ENCODE data around the gene CEP126.

The CEP126 gene, protein sequence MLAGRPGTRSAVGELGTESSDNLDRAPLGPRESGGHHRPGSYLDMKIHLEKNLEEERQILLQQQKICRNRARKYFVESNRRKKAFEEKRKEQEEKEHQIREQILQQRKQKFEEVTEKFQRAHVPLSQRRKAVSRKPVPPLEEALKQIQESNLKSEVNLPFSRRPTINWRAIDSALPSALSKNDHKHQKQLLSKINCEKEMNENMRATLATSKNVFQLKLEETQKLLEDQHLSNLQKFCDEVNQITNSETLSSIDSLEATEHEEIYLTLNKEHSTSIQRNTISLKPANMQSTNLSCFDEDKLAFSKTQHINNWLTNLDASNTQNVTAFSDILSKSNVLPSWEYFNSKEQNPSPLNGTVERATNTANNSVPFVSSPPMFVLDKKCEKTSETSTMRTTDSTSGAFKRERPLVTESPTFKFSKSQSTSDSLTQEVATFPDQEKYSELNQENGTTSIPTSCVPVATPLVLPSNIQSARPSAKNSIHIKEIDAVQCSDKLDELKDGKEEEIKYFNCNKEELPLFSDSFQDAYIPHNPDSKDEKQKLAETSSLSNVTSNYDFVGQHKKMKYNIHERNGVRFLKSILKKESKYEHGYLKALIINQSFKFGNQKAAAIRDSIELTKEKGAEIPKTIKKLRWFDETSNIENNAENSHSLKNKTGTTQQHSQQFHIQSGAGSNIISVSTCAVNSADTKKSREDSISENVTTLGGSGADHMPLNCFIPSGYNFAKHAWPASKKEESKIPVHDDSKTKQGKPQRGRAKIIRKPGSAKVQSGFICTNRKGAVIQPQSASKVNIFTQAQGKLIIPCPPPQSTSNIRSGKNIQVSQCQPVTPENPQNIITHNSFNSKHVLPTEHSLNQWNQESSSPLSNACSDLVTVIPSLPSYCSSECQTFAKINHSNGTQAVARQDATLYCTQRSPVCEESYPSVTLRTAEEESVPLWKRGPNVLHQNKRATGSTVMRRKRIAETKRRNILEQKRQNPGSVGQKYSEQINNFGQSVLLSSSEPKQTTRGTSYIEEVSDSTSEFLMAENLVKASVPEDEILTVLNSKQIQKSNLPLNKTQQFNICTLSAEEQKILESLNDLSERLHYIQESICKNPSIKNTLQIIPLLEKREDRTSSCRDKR

DNA sequence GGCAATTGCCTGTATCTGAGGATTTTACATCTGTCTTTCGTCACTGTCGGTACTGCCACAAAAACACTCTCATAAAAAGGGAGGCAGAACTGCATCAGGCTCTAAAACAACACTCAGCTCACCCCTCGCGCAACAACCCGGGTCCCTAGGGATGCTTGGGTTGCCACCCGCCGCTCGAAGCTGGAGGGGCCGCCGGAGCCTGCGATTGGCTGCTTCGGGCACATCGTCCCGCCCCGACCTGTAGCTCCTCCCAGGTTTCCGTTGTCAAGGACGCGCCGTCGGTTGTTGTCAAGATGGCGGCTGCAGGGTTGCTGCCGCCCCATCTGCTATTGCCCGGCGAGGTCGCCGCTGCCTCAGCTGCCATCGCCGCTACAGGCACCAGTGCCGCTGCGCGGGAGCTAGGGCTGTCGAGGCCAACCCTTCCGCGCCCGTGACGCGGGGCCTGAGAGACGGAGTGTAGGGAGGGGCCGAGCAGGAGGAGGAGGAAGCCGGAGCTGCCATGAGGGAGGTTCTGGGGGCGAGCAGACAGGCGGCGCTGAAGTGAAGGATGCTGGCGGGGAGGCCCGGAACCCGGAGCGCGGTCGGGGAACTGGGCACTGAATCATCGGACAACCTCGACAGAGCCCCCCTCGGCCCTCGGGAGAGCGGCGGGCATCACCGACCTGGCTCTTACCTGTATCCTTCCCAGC lies at the start of gene CEP126:
CEP126 (plus strand) TSS at position 273 of the 689 bp plus-strand sequence; CDS start at position 548, 275 bp downstream.
- Histone ChIP-seq H3K36me3 (ENCODE audit: control insufficient read depth in 1 of 2, insufficient read depth in 2 of 2, low read length in 2 of 2) (peaks cover 0 to 7% of the 10 kb centered on the region in 2 donors), H3K4me3 (ENCODE audit: low read depth in 1 of 2, low read length in 2 of 2) (peak within 1 kb of the TSS; percentile 83 to 84), H3K9me3 (ENCODE audit: control insufficient read depth in 1 of 2, low read length in 2 of 2) (no peaks in the 10 kb centered on the region)

DNA sequence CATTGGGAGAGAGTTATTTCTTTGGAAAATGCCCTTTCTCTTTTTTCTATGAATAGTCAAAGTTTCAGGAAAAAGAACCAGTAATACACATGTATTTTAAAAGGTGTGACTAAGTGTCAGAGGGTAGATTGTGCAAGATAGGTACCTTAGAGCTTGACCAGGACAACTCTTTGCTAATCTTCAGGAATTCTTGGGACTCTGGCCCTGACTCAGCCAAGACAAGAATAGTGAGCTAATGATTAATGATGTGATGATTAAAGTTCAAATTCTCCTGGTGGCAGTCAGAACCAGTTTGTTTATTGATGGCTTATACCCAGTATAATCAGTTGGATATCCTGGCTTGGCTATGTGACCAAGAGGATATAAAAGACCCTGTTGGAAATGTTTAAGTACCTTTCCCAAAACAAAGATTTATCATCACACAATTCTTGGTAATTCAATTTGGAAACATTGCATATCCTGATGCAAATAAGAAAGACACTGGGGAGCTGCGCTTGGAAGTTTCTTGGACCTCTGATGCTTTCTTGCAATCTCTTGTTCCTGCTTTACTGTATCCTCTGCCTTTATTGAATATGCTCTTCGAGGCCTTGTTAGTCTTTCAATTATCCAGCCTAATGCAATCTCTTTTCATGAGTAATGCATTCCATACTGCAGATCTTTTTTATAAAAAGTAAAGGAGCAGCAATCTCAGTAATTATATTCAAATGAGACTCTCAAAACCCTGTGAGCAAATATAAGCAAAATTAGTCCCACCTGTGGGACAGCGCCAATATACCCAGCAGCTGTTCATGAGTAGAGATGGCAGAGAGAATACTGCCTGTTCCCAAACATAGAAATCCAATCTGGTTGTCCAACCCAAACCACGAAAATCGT lies 48.0 kb upstream of the CEP126 start:
- H3K36me3 ChIP-seq (ENCODE audit: control insufficient read depth in 1 of 2, insufficient read depth in 2 of 2, low read length in 2 of 2): no peaks in the 10 kb centered on the region
- H3K27me3 ChIP-seq (ENCODE audit: low read depth, low read length): no peaks in the 10 kb centered on the region
- no peaks in the 10 kb centered on the region for H3K9me3 ChIP-seq (ENCODE audit: control insufficient read depth in 1 of 2, low read length in 2 of 2)
- no peak overlapping the region for H3K27ac ChIP-seq (ENCODE audit: low read length)
- H3K4me3 ChIP-seq (ENCODE audit: low read depth in 1 of 2, low read length in 2 of 2): no peak overlapping the region
- no peaks in the 10 kb centered on the region for H3K4me1 ChIP-seq (ENCODE audit: control insufficient read depth in 1 of 2, insufficient read depth in 2 of 2, low read length in 2 of 2)

More for the DNA sequence above, at the start of gene CEP126:
- H3K27me3 ChIP-seq (ENCODE audit: low read depth, low read length): no peaks in the 10 kb centered on the region
- peak within 1 kb of the TSS; percentile 93 for H3K27ac ChIP-seq (ENCODE audit: low read length)
- H3K4me1 ChIP-seq (ENCODE audit: control insufficient read depth in 1 of 2, insufficient read depth in 2 of 2, low read length in 2 of 2): peaks cover 4 to 20% of the 10 kb centered on the region in 2 donors

DNA sequence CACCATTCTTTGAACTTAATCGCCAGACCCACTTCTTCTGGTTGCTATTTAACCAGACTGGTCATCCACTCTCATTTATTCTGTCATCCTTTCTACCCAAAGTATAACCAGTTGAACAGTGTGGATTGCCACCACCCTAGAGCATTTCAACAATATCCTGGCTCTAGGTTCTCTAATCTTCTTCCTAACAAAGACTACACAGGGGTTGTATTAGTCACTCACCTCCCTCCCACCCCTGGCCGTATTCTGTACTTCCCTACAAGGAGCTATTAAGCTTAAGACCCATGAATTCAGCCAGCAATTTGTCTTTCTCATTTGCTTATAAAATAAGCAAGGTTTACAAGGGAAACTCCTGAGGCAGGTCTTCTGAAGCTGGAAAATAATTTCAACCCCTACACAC lies 46.9 kb upstream of the CEP126 start:
- Histone ChIP-seq H3K9me3 (ENCODE audit: control insufficient read depth in 1 of 2, low read length in 2 of 2) (no peaks in the 10 kb centered on the region), H3K27ac (ENCODE audit: low read length) (no peak overlapping the region), H3K4me3 (ENCODE audit: low read depth in 1 of 2, low read length in 2 of 2) (no peak overlapping the region), H3K36me3 (ENCODE audit: control insufficient read depth in 1 of 2, insufficient read depth in 2 of 2, low read length in 2 of 2) (no peaks in the 10 kb centered on the region), H3K4me1 (ENCODE audit: control insufficient read depth in 1 of 2, insufficient read depth in 2 of 2, low read length in 2 of 2) (no peaks in the 10 kb centered on the region), H3K27me3 (ENCODE audit: low read depth, low read length) (no peaks in the 10 kb centered on the region)

DNA sequence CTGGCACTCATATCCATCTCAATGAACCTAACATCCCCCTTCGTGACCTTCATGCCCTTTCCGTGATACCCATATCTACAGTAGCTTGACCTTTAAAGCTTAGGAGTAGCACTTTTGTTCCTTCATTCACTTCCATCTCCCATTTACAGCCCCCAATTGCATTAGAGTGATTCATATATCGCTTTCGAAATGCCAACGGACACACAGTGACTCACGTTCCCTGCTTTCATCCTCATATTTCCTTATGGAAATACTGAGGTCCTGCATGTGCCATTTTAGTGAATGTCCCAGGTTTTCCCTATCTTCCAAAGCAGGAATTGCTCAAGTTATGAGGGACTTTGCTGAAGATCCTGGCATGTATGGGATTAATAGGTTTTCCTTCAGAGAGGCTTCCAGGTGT lies 44.3 kb upstream of the CEP126 start:
- no peaks in the 10 kb centered on the region for H3K4me1 ChIP-seq (ENCODE audit: control insufficient read depth in 1 of 2, insufficient read depth in 2 of 2, low read length in 2 of 2)
- H3K27ac ChIP-seq (ENCODE audit: low read length): no peak overlapping the region
- no peaks in the 10 kb centered on the region for H3K36me3 ChIP-seq (ENCODE audit: control insufficient read depth in 1 of 2, insufficient read depth in 2 of 2, low read length in 2 of 2)
- H3K9me3 ChIP-seq (ENCODE audit: control insufficient read depth in 1 of 2, low read length in 2 of 2): no peaks in the 10 kb centered on the region
- H3K27me3 ChIP-seq (ENCODE audit: low read depth, low read length): no peaks in the 10 kb centered on the region
- H3K4me3 ChIP-seq (ENCODE audit: low read depth in 1 of 2, low read length in 2 of 2): no peak overlapping the region

DNA sequence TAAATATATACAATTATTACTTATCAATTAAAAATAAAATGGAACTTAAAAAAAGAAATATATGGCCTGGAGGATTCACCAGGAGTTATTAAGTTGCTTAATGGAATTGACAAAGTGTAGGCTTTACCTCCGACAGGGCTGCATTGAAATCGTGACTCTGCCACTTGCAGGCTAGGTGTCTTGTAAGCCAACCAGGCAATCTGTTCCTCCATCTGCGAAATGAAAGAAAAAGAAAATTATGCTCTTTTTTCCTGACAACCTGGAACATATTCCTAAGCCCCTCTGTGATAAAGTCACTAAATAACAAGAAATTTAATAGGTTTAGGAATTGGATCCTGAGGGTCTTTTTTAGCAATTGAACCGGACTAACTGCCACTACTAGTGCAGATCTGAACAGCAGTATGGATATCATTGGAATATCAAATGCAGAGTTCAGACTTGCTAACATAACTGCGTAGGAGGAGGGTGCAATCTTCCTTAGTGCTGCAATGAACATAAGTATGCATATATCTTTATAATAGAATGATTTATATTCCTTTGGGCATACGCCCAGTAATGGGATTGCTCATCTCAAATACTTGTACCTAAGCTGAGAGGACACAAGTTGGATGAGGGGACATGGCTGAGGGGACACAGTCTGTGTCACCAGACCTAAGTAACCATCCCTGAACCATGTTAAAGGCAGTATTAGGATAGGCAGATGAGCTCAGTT lies 42.5 kb upstream of the CEP126 start:
- Histone ChIP-seq H3K27ac (ENCODE audit: low read length) (no peak overlapping the region), H3K9me3 (ENCODE audit: control insufficient read depth in 1 of 2, low read length in 2 of 2) (no peaks in the 10 kb centered on the region)

DNA sequence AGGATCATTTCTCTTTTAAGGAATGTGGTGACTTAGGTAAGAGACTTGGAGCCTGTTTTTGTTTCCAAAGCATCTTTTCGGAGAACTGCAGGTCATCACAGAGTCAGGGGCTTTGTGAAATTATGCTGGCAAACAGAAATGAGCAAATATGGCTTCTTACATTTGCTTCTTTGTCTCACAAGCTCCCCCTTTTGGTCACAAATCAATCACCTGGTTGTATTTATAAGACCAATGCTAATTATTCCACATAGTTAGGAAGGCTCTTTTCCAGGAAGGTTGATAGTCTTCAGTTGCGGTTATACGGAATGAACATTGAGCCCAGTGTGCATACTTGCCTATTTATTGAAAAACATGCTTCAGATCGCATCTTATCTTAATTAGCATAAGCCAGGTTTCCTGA lies 34.6 kb upstream of the CEP126 start:
- H3K36me3 ChIP-seq (ENCODE audit: control insufficient read depth in 1 of 2, insufficient read depth in 2 of 2, low read length in 2 of 2): no peaks in the 10 kb centered on the region
- no peaks in the 10 kb centered on the region for H3K27me3 ChIP-seq (ENCODE audit: low read depth, low read length)
- no peaks in the 10 kb centered on the region for H3K4me1 ChIP-seq (ENCODE audit: control insufficient read depth in 1 of 2, insufficient read depth in 2 of 2, low read length in 2 of 2)
- H3K9me3 ChIP-seq (ENCODE audit: control insufficient read depth in 1 of 2, low read length in 2 of 2): no peaks in the 10 kb centered on the region
- no peak overlapping the region for H3K27ac ChIP-seq (ENCODE audit: low read length)
- H3K4me3 ChIP-seq (ENCODE audit: low read depth in 1 of 2, low read length in 2 of 2): no peak overlapping the region

More for the DNA sequence above, 42.5 kb upstream of the CEP126 start:
- Histone ChIP-seq H3K4me3 (ENCODE audit: low read depth in 1 of 2, low read length in 2 of 2) (no peak overlapping the region), H3K27me3 (ENCODE audit: low read depth, low read length) (no peaks in the 10 kb centered on the region), H3K4me1 (ENCODE audit: control insufficient read depth in 1 of 2, insufficient read depth in 2 of 2, low read length in 2 of 2) (no peaks in the 10 kb centered on the region), H3K36me3 (ENCODE audit: control insufficient read depth in 1 of 2, insufficient read depth in 2 of 2, low read length in 2 of 2) (no peaks in the 10 kb centered on the region)

DNA sequence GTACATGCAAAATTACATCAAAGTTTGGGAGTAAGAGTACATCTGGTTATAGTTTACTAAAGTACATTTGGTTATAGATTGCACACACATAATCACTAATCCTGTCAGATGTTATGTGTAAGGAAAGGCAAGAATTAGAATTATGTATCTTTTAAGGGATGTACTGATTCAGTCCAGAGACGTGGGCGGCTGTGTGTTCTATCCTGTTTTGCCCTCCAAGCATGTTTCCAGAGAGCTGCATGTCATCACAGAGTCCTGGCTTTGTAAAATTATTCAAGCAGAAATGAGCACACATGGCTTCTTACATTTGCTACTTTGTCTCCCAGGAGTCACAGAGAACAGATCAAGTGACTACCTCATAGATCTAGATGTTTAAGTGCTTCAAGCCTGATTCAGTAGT lies 33.2 kb upstream of the CEP126 start:
- no peaks in the 10 kb centered on the region for H3K9me3 ChIP-seq (ENCODE audit: control insufficient read depth in 1 of 2, low read length in 2 of 2)
- no peaks in the 10 kb centered on the region for H3K36me3 ChIP-seq (ENCODE audit: control insufficient read depth in 1 of 2, insufficient read depth in 2 of 2, low read length in 2 of 2)
- no peaks in the 10 kb centered on the region for H3K27me3 ChIP-seq (ENCODE audit: low read depth, low read length)
- no peaks in the 10 kb centered on the region for H3K4me1 ChIP-seq (ENCODE audit: control insufficient read depth in 1 of 2, insufficient read depth in 2 of 2, low read length in 2 of 2)
- no peak overlapping the region for H3K27ac ChIP-seq (ENCODE audit: low read length)
- H3K4me3 ChIP-seq (ENCODE audit: low read depth in 1 of 2, low read length in 2 of 2): no peak overlapping the region

DNA sequence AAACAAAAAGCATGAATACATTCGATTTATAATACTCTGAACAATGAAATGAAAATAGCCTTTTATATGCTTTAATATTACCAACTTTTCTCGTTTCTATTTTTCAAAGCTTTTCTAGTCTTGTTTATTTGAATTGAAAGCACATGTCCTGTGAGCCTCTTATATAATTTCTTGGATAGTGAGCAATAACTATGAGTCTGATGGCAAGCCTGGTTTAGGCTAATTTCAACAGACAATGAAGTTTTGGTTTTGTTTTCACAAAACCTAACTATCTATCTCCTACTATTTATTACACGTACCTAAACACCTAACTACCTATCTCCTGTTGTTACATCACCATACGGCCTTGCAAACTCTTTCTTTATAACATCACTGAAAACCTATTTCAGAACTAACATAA lies 29.2 kb upstream of the CEP126 start:
- Histone ChIP-seq H3K36me3 (ENCODE audit: control insufficient read depth in 1 of 2, insufficient read depth in 2 of 2, low read length in 2 of 2) (no peaks in the 10 kb centered on the region), H3K27me3 (ENCODE audit: low read depth, low read length) (no peaks in the 10 kb centered on the region), H3K4me1 (ENCODE audit: control insufficient read depth in 1 of 2, insufficient read depth in 2 of 2, low read length in 2 of 2) (no peaks in the 10 kb centered on the region), H3K27ac (ENCODE audit: low read length) (no peak overlapping the region), H3K4me3 (ENCODE audit: low read depth in 1 of 2, low read length in 2 of 2) (no peak overlapping the region), H3K9me3 (ENCODE audit: control insufficient read depth in 1 of 2, low read length in 2 of 2) (no peaks in the 10 kb centered on the region)

DNA sequence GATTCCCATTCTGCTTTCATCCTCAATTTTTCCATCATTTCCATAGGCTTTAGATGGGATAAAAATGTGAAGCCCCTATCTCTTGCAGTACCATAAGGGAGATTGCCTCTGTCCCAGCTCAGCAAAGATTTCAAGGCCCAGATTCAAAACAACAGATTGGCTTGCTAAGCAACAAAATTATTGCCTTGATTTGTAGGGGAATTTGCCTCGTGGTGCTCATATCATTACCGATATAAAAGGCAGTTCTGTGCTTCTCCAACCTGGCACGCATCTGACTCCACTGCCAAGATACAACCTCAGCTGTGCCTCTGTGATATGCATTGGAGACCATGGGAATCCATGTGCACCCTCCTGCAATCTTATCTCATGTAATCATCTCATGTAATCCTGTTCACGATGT lies 25.0 kb upstream of the CEP126 start:
- H3K4me3 ChIP-seq (ENCODE audit: low read depth in 1 of 2, low read length in 2 of 2): no peak overlapping the region
- H3K4me1 ChIP-seq (ENCODE audit: control insufficient read depth in 1 of 2, insufficient read depth in 2 of 2, low read length in 2 of 2): no peaks in the 10 kb centered on the region
- no peaks in the 10 kb centered on the region for H3K27me3 ChIP-seq (ENCODE audit: low read depth, low read length)
- no peaks in the 10 kb centered on the region for H3K9me3 ChIP-seq (ENCODE audit: control insufficient read depth in 1 of 2, low read length in 2 of 2)
- H3K27ac ChIP-seq (ENCODE audit: low read length): no peak overlapping the region
- no peaks in the 10 kb centered on the region for H3K36me3 ChIP-seq (ENCODE audit: control insufficient read depth in 1 of 2, insufficient read depth in 2 of 2, low read length in 2 of 2)

DNA sequence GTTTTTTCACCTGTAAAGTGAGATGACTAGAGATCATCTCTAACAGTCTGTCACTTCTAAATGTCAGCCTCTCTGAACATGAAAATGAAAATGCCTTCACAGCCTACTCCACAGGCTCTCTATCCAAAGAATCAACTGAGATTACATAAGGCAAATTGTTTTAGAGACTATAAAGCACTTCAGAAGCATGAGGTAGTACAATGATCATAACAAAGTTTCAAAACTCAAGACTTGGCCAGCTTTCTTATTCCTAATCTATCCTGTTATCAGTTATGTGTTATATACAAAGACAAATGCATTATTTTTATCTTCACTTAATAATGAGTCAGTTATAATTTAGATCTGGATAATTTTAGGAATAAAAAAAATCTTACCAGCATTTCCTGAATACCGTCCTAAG lies 20.3 kb upstream of the CEP126 start:
- Histone ChIP-seq H3K27ac (ENCODE audit: low read length) (no peak overlapping the region), H3K27me3 (ENCODE audit: low read depth, low read length) (no peaks in the 10 kb centered on the region), H3K36me3 (ENCODE audit: control insufficient read depth in 1 of 2, insufficient read depth in 2 of 2, low read length in 2 of 2) (no peaks in the 10 kb centered on the region), H3K4me3 (ENCODE audit: low read depth in 1 of 2, low read length in 2 of 2) (no peak overlapping the region), H3K9me3 (ENCODE audit: control insufficient read depth in 1 of 2, low read length in 2 of 2) (no peaks in the 10 kb centered on the region), H3K4me1 (ENCODE audit: control insufficient read depth in 1 of 2, insufficient read depth in 2 of 2, low read length in 2 of 2) (no peaks in the 10 kb centered on the region)

Measured in muscle layer of duodenum (tissue), 2 donors.